HL-60 (cell line): ENCODE data around the gene ADAMTS20.

Source experiments
- TF ChIP-seq, protein P1 (sequence below): IDR thresholded peaks from 2 replicates; pipeline ENCODE4 v1.6.1; 2012; ENCODE audit warnings: low read depth; ENCODE audit not compliant: insufficient replicate concordance
- TF ChIP-seq, protein P2 (sequence below): IDR thresholded peaks from one replicate; pipeline ENCODE4 v1.5.1; 2011; ENCODE audit warnings: low read length, control low read depth, inconsistent platforms; ENCODE audit not compliant: insufficient read depth

DNA sequence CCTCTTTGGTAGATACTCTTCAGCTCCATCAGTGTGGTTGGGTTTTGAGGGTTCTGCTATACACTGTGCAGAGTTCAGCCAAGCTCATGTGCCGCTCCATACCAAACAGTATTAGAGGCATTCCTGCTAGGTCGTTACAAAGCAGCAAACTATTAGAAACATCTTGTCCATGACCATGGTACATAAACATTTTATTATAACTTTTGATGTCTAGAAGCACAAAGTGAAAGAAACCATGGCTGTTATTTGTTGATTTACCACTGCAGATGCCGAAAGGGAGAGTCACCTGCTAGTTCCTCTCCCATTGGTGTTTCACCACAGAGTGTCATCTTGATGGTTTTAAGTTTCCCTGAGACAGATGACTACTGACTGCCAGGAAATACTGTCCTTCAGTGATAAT lies 242.0 kb downstream of the ADAMTS20 start:
- TF ChIP-seq, protein P1, sequence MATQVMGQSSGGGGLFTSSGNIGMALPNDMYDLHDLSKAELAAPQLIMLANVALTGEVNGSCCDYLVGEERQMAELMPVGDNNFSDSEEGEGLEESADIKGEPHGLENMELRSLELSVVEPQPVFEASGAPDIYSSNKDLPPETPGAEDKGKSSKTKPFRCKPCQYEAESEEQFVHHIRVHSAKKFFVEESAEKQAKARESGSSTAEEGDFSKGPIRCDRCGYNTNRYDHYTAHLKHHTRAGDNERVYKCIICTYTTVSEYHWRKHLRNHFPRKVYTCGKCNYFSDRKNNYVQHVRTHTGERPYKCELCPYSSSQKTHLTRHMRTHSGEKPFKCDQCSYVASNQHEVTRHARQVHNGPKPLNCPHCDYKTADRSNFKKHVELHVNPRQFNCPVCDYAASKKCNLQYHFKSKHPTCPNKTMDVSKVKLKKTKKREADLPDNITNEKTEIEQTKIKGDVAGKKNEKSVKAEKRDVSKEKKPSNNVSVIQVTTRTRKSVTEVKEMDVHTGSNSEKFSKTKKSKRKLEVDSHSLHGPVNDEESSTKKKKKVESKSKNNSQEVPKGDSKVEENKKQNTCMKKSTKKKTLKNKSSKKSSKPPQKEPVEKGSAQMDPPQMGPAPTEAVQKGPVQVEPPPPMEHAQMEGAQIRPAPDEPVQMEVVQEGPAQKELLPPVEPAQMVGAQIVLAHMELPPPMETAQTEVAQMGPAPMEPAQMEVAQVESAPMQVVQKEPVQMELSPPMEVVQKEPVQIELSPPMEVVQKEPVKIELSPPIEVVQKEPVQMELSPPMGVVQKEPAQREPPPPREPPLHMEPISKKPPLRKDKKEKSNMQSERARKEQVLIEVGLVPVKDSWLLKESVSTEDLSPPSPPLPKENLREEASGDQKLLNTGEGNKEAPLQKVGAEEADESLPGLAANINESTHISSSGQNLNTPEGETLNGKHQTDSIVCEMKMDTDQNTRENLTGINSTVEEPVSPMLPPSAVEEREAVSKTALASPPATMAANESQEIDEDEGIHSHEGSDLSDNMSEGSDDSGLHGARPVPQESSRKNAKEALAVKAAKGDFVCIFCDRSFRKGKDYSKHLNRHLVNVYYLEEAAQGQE = no peak
- TF ChIP-seq, protein P2, sequence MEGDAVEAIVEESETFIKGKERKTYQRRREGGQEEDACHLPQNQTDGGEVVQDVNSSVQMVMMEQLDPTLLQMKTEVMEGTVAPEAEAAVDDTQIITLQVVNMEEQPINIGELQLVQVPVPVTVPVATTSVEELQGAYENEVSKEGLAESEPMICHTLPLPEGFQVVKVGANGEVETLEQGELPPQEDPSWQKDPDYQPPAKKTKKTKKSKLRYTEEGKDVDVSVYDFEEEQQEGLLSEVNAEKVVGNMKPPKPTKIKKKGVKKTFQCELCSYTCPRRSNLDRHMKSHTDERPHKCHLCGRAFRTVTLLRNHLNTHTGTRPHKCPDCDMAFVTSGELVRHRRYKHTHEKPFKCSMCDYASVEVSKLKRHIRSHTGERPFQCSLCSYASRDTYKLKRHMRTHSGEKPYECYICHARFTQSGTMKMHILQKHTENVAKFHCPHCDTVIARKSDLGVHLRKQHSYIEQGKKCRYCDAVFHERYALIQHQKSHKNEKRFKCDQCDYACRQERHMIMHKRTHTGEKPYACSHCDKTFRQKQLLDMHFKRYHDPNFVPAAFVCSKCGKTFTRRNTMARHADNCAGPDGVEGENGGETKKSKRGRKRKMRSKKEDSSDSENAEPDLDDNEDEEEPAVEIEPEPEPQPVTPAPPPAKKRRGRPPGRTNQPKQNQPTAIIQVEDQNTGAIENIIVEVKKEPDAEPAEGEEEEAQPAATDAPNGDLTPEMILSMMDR = no peak
